Thyroid gland (tissue), 4 donors: ENCODE results near the gene TFCP2L1. TPM values are rescaled to one million over a fixed set of nuclear protein-coding genes. Genes with fewer than 3 reads are reported as not detected.

Source experiments
- DNase-seq, 2 donors: peaks; one replicate each; pipeline ENCODE4 v3.0.0-alpha.2; 2019
- H3K27ac ChIP-seq, 3 donors: fragments of 200-600 bp; sonication (generic); 1 replicate in 2 of 3; 2 replicates in 1 of 3; pipeline ENCODE4 v1.5.1; 2016 to 2019; ENCODE audit warnings: mild to moderate bottlenecking in 1 of 3, moderate library complexity in 1 of 3
- H3K27me3 ChIP-seq: fragments of 200-600 bp; sonication (generic); one replicate; pipeline ENCODE4 v1.5.1; 2019
- H3K36me3 ChIP-seq, 2 donors: fragments of 200-600 bp; sonication (generic); one replicate each; pipeline ENCODE4 v1.5.1; 2016 to 2019
- H3K4me1 ChIP-seq, 2 donors: fragments of 200-600 bp; sonication (generic); one replicate each; pipeline ENCODE4 v1.5.1; 2017 to 2019
- H3K4me3 ChIP-seq, 3 donors: fragments of 200-600 bp; sonication (generic); replicated peaks in 1 of 3; 1 replicate in 2 of 3; 2 replicates in 1 of 3; pipeline ENCODE4 v1.5.1; 2016; ENCODE audit warnings: mild to moderate bottlenecking in 1 of 3
- H3K9me3 ChIP-seq: fragments of 200-600 bp; sonication (generic); one replicate; pipeline ENCODE4 v1.5.1; 2017
- POLR2A ChIP-seq, 2 donors: fragments of 450-650 bp; IDR thresholded peaks; one replicate each; pipeline ENCODE4 v1.6.1; 2017; ENCODE audit warnings: antibody characterized with exemption in 2 of 2, mild to moderate bottlenecking in 2 of 2, moderate library complexity in 1 of 2
- WGBS, 2 donors: methylation state at CpG; one replicate each; pipeline ENCODE4 v1.1.5; 2017; 5-methylcytosine and 5-hydroxymethylcytosine counted together
- intact Hi-C: fragments of 100-400 bp; cut with DNase I; formaldehyde crosslinking; loops from one replicate; pipeline ENCODE4 v1.15.1; 2023
- total RNA-seq, 4 donors: library from RNA; depleted of rRNA; stranded (reverse); fragments of >200 nt; gene quantifications; one replicate each; pipeline ENCODE4 v1.2.3, GENCODE V29; 2016
- TF ChIP-seq, protein P1 (sequence below), 6 experiments: fragments of 200-600 bp in 3 of 6; fragments of 450-650 bp in 3 of 6; sonication (generic) in 3 of 6; IDR thresholded peaks; one replicate each; pipeline ENCODE4 v1.5.1; 2016 to 2019; ENCODE audit warnings: antibody characterized with exemption in 6 of 6, mild to moderate bottlenecking in 2 of 6, inconsistent platforms in 1 of 6, moderate library complexity in 1 of 6

Gene TFCP2L1
- total RNA-seq, 4 donors from 2014 or later: 97.4 to 188 (median 146) TPM

DNA sequence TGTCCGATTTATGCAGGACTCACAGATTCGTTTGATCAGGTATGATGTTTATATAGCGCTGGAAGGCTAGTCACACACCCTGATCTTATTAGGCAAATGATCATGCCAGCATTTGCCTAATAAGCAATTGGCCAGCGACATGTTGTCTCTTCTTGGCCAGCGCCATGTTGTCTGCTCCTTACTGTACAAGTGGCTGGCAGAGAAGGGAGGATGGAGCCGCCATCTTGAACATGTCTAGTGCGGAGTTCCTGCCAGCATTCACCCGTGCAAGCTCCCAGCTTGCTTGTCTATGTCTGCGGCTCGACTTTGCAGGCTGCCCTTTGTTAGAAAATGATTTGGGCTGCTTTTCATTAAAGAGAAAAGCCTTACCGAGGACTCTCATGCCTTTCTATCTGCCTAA lies 106.3 kb downstream of the TFCP2L1 start:
- DNase-seq: no peak
- H3K4me3 ChIP-seq: no peak overlapping the region
- H3K27me3 ChIP-seq: no peaks in the 10 kb centered on the region
- H3K4me1 ChIP-seq: no peaks in the 10 kb centered on the region
- TF ChIP-seq, protein P1, sequence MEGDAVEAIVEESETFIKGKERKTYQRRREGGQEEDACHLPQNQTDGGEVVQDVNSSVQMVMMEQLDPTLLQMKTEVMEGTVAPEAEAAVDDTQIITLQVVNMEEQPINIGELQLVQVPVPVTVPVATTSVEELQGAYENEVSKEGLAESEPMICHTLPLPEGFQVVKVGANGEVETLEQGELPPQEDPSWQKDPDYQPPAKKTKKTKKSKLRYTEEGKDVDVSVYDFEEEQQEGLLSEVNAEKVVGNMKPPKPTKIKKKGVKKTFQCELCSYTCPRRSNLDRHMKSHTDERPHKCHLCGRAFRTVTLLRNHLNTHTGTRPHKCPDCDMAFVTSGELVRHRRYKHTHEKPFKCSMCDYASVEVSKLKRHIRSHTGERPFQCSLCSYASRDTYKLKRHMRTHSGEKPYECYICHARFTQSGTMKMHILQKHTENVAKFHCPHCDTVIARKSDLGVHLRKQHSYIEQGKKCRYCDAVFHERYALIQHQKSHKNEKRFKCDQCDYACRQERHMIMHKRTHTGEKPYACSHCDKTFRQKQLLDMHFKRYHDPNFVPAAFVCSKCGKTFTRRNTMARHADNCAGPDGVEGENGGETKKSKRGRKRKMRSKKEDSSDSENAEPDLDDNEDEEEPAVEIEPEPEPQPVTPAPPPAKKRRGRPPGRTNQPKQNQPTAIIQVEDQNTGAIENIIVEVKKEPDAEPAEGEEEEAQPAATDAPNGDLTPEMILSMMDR (IDR thresholded peaks at IDR 0.05): no peak
- TF ChIP-seq POLR2A (IDR thresholded peaks at IDR 0.05): no peak
- 92 to 93% methylated on average over 11 of the region's 11 CpGs for WGBS, 2 donors
- H3K9me3 ChIP-seq: no peaks in the 10 kb centered on the region
- H3K36me3 ChIP-seq: no peaks in the 10 kb centered on the region
- no peak overlapping the region for H3K27ac ChIP-seq
- intact Hi-C loops: no loop called here

DNA sequence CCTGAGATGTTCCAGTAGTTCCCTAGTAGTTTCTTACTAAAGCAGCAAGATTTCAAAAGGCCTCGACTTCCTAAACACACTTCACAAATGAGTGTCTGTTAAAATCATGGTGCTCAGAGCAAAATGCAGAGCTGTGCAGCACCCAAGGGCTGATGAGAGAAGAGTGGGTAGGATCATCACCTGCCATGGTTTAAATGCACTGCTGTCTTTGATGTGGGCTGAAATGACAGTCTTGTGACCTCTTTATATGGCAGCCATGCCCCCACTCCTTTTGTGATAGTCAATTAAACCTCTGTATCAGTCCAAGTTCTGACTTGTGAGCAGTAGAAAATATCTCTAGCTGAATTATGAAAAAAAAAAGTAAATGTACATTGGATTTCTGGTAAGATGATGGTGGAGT lies 107.1 kb downstream of the TFCP2L1 start:
- TF ChIP-seq, protein P1 (IDR thresholded peaks at IDR 0.05): no peak
- no peak for TF ChIP-seq POLR2A (IDR thresholded peaks at IDR 0.05)
- Histone ChIP-seq H3K4me1 (no peaks in the 10 kb centered on the region), H3K4me3 (no peak overlapping the region), H3K27ac (no peak overlapping the region), H3K27me3 (no peaks in the 10 kb centered on the region), H3K9me3 (no peaks in the 10 kb centered on the region), H3K36me3 (no peaks in the 10 kb centered on the region)
- no peak for DNase-seq
- intact Hi-C loops: no loop called here
- WGBS, 2 donors: 74 to 91% methylated on average over 1 of the region's 1 CpG

DNA sequence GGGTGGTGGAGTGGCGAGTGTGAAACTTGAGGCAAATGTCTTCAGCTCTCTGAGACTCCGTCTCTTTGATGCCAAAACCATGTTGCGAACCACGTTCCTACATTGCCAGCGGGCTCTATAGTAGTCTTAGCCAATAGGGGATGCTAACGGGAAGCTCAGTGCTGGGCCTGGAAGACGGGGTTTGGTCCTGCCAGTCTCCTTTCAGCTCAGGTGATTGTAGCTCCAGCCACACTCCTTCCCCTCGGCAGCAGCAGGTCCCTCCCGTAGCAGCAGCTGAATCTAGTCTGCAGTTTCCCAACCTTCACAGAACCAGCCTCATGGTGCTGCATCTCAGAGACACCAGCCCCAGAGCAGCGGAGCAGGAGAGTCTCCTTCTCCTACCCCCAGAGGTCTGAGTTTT lies 109.7 kb downstream of the TFCP2L1 start:
- Histone ChIP-seq H3K27ac (no peak overlapping the region), H3K36me3 (no peaks in the 10 kb centered on the region), H3K4me3 (no peak overlapping the region), H3K9me3 (no peaks in the 10 kb centered on the region), H3K27me3 (no peaks in the 10 kb centered on the region), H3K4me1 (no peaks in the 10 kb centered on the region)
- DNase-seq: no peak
- intact Hi-C loops: no loop called here
- 75 to 91% methylated on average over 9 to 10 of the region's 10 CpGs for WGBS, 2 donors
- no peak for TF ChIP-seq POLR2A (IDR thresholded peaks at IDR 0.05)
- TF ChIP-seq, protein P1 (IDR thresholded peaks at IDR 0.05): no peak

DNA sequence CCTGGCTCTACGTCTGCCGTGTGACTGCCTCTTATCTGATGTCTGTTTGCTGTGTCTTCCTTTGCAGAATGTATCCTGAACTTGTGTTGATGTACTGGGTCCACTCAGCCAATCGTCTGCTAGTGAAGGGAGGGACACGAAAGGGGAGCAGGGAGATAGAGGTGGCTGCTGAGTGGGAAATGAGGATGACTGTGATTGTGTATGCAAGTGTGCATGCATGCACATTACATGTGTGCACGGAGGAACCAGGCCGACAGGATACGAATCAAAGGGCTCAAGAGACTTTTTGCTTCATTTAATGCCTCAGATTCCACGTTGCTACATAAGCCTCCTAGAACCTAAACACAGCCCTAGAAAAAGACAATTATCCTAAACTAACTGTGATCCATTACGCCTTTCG lies 111.2 kb downstream of the TFCP2L1 start:
- Histone ChIP-seq H3K36me3 (no peaks in the 10 kb centered on the region), H3K27ac (no peak overlapping the region), H3K9me3 (no peaks in the 10 kb centered on the region), H3K27me3 (no peaks in the 10 kb centered on the region), H3K4me1 (no peaks in the 10 kb centered on the region), H3K4me3 (no peak overlapping the region)
- intact Hi-C loops: no loop called here
- no peak for DNase-seq
- 88 to 89% methylated on average over 10 of the region's 10 CpGs for WGBS, 2 donors
- TF ChIP-seq, protein P1 (IDR thresholded peaks at IDR 0.05): no peak

DNA sequence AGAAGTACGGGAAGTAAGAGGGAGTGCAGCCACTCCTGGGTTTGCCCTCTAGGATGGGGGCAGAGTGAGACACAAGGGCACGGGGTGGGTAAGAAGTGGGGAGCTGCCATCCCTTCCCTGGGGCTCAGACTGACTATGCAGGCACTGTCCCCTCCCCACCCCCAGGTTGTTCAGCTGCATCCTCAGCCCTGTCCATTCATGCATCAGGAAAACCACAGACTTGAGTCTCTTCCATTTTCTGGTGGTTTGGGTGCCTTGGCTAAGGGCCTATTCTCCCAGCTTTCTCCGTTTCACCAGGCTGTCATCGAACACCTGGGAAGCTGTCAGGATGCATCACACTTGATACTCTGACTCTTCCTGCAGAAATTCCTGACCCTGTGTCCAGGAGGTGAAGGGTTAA lies 111.9 kb downstream of the TFCP2L1 start:
- Histone ChIP-seq H3K9me3 (no peaks in the 10 kb centered on the region), H3K27me3 (no peaks in the 10 kb centered on the region), H3K27ac (no peak overlapping the region), H3K4me3 (no peak overlapping the region), H3K4me1 (no peaks in the 10 kb centered on the region), H3K36me3 (no peaks in the 10 kb centered on the region)
- TF ChIP-seq, protein P1 (IDR thresholded peaks at IDR 0.05): no peak
- TF ChIP-seq POLR2A (IDR thresholded peaks at IDR 0.05): no peak
- no peak for DNase-seq
- intact Hi-C loops: no loop called here
- 65 to 89% methylated on average over 4 of the region's 4 CpGs for WGBS, 2 donors
